Stimulated activated memory B cell treated with anti-CD40 and anti-IgM and Interleukin-4, amounts not matched to agents 10 μg/mL and 1 μg/mL and 100 μg/mL, for 72 hours (primary cell): ENCODE data around the gene SFXN5.

Source experiments
- ATAC-seq: fragments of 150-1000 bp; cut with Tn5 transposase; 2 replicates; pipeline ENCODE4 v1.10.0; 2021
- H3K27ac Mint-ChIP-seq: one replicate; pipeline ENCODE4 v1.8.0; 2022; ENCODE audit warnings: mild to moderate bottlenecking, mixed read lengths
- H3K27me3 Mint-ChIP-seq: one replicate; pipeline ENCODE4 v1.8.0; 2022; ENCODE audit warnings: mixed read lengths
- H3K36me3 Mint-ChIP-seq: one replicate; pipeline ENCODE4 v1.8.0; 2022; ENCODE audit warnings: mixed read lengths
- H3K4me1 Mint-ChIP-seq: one replicate; pipeline ENCODE4 v1.8.0; 2022; ENCODE audit warnings: mixed read lengths
- H3K4me3 Mint-ChIP-seq: one replicate; pipeline ENCODE4 v1.8.0; 2022; ENCODE audit warnings: mild to moderate bottlenecking, moderate library complexity, mixed read lengths
- H3K9me3 Mint-ChIP-seq: one replicate; pipeline ENCODE4 v1.8.0; 2022; ENCODE audit warnings: mixed read lengths

SFXN5 gene

GRCh38 chr2:72926368-72926767 lies 145.1 kb downstream of the SFXN5 start:
- Mint-ChIP-seq H3K4me1 (peaks cover 6% of the 10 kb centered on the region), H3K4me3 (no peak overlapping the region), H3K27ac (no peak overlapping the region), H3K9me3 (no peaks in the 10 kb centered on the region), H3K27me3 (peaks cover 42% of the 10 kb centered on the region), H3K36me3 (no peaks in the 10 kb centered on the region)
- no peak for ATAC-seq

DNA sequence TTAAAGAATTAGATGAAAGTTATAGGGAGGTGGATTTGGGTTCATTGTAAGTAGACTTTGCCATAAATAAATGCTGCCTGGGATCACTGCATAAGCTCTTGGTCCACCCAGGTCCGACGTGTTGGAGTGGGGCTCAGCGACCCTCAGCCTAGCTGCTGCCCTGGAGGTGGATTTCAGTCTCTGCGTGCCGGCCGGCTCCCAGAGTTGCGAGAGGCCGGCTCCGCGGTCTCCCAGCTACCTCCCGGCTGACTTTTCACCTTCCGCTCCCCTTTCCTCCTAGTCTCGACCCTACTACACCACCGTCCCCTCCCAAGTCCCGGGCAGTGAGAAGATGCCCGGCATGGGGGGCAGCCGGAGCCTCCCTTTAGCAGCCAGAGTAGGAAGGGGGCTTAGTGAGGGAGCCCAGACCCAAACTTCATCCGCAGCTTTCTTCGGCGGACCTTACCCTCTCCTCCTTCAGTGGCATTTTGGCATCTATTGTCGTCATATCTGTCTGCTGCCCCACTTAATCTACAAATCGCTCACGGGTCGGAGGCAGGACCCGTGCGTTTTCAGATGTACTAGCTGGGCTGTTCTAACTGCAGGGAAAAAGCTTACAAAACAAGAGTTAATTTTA lies 146.1 kb downstream of the SFXN5 start:
- H3K4me1 Mint-ChIP-seq, result peaks cover 6% of the 10 kb centered on the region
- no peaks in the 10 kb centered on the region for H3K36me3 Mint-ChIP-seq
- no peak overlapping the region for H3K27ac Mint-ChIP-seq

DNA sequence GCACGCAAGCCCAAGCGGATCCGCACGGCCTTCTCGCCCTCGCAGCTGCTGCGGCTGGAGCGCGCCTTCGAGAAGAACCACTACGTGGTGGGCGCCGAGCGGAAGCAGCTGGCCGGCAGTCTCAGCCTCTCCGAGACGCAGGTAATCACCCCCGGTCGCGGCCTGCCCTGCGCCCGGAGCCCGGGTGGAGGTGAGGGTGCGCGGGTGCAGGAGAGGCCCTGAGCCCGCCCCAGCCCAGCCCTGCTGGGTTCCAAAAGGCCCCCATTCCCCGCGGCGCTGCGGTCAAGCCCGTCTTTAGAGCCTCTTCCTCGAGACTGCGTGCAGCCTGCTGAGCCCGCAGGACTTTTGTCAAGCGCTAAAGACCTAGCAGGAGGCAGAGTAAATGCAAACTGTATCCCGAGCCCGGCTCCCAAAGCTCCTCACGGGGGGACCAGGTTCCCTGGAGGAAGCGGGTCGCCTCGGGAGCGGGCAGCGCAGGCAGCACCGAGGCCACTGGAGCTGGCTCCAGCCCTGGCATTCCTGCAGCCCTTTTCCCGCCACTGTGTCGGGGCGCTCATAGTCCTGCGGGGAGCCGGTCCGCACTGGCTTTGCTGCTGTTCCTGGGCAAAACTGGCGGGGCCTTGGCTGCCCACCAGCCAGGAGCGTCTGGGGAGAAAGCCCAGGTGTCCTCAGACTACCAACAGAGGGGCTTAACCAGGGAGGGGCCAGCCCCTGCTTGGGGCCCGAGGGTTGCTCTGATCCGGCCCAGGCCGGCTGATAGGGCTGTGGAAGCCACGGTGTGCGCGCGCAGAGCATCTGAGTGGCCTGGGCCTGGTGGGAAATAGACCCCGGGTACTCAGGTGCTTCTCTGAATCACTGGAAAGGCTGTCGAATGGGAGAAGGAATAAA lies 146.9 kb downstream of the SFXN5 start:
- no peaks in the 10 kb centered on the region for H3K36me3 Mint-ChIP-seq
- no peak overlapping the region for H3K4me3 Mint-ChIP-seq
- peak; percentile 40 for ATAC-seq
- peaks cover 60% of the 10 kb centered on the region for H3K27me3 Mint-ChIP-seq
- H3K4me1 Mint-ChIP-seq, result peaks cover 6% of the 10 kb centered on the region
- no peaks in the 10 kb centered on the region for H3K9me3 Mint-ChIP-seq
- H3K27ac Mint-ChIP-seq, result no peak overlapping the region

More for the DNA sequence above, 146.1 kb downstream of the SFXN5 start:
- Mint-ChIP-seq H3K9me3 (no peaks in the 10 kb centered on the region), H3K4me3 (no peak overlapping the region), H3K27me3 (peaks cover 52% of the 10 kb centered on the region)
- ATAC-seq, result no peak

- ATAC-seq, result peak; percentile 46
- peaks cover 67% of the 10 kb centered on the region for H3K27me3 Mint-ChIP-seq
- H3K4me3 Mint-ChIP-seq, result no peak overlapping the region
- no peaks in the 10 kb centered on the region for H3K36me3 Mint-ChIP-seq
- H3K27ac Mint-ChIP-seq, result no peak overlapping the region
- H3K4me1 Mint-ChIP-seq, result peaks cover 6% of the 10 kb centered on the region
- H3K9me3 Mint-ChIP-seq, result no peaks in the 10 kb centered on the region
These were observed 147.6 kb downstream of the SFXN5 start for GRCh38 chr2:72923833-72924352.

DNA sequence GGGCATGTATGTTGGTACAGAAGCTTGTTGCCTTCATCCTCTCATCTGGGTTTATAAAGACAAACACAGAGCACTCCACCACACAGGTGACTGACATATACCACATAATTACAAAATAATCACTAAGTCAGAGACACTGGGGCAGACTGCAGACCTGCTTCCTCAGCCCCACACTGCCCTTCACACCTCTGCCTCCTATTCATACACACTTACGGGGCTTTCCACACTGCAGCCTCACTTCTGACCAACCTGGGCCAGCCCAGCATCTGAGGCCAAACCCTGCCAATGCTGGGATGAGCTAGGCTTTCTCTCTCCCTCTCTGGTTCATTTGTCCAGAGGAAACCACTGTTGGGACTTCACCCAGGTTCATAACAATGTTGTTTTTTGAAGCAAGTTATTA lies 149.7 kb downstream of the SFXN5 start:
- peaks cover 15% of the 10 kb centered on the region for H3K4me1 Mint-ChIP-seq
- peaks cover 79% of the 10 kb centered on the region for H3K27me3 Mint-ChIP-seq
- ATAC-seq, result no peak
- no peaks in the 10 kb centered on the region for H3K36me3 Mint-ChIP-seq
- H3K27ac Mint-ChIP-seq, result no peak overlapping the region
- no peaks in the 10 kb centered on the region for H3K9me3 Mint-ChIP-seq
- H3K4me3 Mint-ChIP-seq, result no peak overlapping the region

DNA sequence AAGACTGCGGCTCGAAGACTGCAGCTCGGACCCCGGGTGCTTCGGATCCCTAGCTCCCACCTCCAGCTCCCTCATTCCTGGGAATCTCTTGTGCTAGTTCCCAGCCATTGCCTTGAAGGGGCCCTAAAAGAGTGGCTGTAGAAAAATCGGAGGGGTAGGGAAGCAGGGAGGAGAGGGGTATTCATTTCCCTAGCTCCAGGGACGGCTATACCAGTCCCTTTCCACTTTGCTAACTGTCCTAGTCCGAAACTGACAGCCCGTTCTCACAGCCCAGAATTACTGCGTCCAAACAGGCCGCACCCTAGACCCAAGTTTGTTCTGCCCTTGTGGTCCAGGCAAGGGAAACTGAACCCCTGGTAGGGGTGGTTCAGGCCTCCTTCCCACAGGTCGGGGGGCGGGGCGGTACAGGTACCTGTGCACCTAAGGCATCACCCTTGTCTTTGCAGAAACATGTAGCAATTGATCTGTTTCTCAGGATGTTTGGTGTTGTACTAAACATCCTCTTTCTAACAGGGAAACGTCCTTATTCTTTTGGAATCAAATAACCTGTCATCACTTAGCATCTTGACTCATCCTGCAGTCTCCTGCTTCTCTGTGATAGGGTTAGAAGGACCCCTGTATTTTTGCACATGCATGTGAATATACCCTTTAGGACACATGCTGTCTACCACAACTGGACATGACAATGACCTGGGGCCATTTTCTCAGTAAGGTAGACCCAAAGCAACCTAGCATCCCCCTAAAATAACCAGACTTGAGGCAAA lies 150.2 kb downstream of the SFXN5 start:
- Mint-ChIP-seq H3K4me3 (no peak overlapping the region), H3K4me1 (peaks cover 21% of the 10 kb centered on the region), H3K27me3 (peaks cover 84% of the 10 kb centered on the region), H3K36me3 (no peaks in the 10 kb centered on the region), H3K9me3 (no peaks in the 10 kb centered on the region), H3K27ac (no peak overlapping the region)
- ATAC-seq, result no peak

DNA sequence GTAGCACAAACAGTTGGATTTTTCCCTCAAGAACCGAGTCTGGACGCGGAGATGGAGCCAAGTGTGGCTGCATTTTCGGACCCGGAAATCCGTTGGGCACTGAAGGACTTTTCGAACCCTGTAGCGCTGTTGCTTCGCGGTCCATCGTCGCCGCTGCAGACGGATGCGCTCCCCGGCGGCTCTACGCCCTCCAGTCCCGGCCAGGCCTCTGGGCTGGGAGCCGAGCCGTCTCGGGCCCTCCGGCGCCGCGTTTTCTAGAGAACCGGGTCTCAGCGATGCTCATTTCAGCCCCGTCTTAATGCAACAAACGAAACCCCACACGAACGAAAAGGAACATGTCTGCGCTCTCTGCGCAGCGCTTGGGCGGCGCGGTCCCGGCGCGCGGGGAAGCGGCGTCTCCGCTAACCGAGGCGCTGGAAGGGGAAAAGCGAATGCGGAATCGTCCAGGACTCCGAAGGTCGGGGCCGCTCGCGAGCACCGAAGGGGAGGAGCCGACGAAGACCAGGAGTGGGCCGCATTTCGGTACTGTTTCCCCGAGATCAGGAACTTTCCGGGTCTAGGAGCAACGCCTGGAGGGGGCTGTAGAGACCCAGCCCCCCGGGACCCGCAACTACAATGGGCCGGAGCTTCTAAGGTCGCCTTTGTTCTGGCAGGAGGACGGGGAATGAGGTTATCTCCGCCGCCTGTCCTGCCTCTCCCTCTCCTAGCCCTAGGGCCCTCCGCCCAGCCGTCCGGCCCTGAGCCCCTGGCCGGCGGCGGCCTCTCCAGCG lies 151.0 kb downstream of the SFXN5 start:
- Mint-ChIP-seq H3K27me3 (peaks cover 88% of the 10 kb centered on the region), H3K4me1 (peaks cover 27% of the 10 kb centered on the region), H3K36me3 (no peaks in the 10 kb centered on the region), H3K27ac (no peak overlapping the region), H3K9me3 (no peaks in the 10 kb centered on the region), H3K4me3 (peak overlapping the region; percentile 59)
- no peak for ATAC-seq

DNA sequence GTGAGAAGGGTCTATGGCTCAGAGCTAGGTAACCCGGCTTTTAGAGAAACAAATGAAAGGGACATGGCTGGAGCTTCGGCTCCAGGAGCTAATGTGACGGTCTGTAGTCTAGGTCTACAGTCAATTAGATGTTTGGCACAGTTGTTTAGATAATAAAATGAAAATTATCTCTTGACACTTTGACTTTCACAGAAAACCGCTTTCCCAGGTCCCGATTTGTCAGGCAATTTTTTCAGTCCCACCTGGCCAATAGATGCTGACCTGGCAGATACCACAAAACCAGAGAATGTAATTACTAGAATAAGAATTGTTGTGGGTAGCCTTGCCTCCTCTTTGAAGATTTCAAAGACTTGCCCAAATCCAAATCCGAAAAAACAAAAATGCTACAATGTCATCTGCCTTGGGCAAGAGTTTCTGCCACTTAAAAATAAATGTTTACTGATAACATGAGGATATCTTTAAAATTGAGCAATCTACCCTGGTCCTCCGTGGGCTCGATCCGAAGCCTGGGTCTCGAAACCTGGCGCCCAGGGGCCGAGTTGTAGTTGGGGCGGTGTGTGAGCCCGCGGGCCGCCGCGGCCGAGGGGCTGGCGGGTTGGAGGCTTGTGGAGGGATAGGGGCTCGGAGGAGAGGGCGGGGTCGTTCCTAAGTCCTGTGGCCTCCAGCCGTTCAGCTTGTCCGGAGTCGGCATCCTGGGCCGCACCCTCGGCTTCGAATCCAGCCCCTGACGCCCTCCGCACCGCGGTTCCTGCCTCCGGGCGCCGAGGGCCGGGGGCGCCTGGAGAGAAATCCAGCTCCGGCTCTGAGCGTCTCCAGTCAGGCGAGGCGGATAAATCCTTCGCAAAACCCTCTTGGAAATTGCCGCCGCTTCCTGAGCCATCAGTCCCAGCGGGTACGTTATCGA lies 151.8 kb downstream of the SFXN5 start:
- no peaks in the 10 kb centered on the region for H3K36me3 Mint-ChIP-seq
- H3K27ac Mint-ChIP-seq, result no peak overlapping the region
- peaks cover 88% of the 10 kb centered on the region for H3K27me3 Mint-ChIP-seq
- H3K4me1 Mint-ChIP-seq, result peaks cover 35% of the 10 kb centered on the region
- H3K4me3 Mint-ChIP-seq, result peak overlapping the region; percentile 59
- no peaks in the 10 kb centered on the region for H3K9me3 Mint-ChIP-seq
- no peak for ATAC-seq

- Mint-ChIP-seq H3K27me3 (peaks cover 91% of the 10 kb centered on the region), H3K4me3 (no peak overlapping the region)
- ATAC-seq, result no peak
These were observed 153.5 kb downstream of the SFXN5 start for GRCh38 chr2:72917877-72918553.

DNA sequence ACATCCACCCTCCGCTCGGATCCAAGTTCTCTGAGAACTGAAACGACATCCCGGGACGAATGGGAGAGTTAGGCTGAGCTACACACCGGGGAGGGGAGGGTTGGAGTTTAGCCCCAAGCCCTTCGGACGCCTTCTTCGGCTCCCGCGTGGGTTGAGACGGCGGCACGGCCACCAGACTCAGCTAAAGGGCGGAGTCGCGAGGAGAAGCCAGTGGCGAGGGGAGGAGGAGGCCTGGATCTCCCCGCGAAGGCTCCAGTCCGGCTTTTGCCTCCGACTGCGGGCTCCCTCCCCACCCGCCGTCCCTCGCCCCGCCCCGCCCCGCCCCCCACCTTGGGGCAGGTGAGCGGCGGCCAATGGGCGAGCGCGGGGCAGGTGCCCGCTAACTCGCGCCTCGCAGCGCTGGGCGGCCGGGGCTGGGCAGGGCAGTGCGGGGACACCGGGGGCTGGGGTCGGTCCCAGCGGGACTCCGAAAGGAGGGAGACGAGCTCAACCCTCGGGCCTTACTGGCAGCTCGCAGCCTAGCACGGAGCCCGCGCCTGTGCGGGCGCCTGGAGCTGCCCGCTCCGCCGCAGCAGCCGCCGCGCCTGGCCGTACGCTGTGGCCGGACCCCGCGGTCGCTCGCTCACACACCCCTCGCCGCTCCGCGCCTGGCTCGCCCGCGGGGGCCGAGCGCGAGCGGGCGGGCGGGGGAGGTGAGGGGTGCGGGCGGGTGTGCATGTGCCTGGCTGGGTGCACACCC lies 154.2 kb downstream of the SFXN5 start, which contains the start of gene EMX1:
Gene EMX1, plus strand, starts transcription at position 382 of the 739 bp plus-strand sequence. Its CDS starts 334 bp downstream, at position 716.
- H3K27ac Mint-ChIP-seq, result peak within 1 kb of the TSS; percentile 84
- peak; percentile 67 for ATAC-seq
- peaks cover 88% of the 10 kb centered on the region for H3K27me3 Mint-ChIP-seq
- no peaks in the 10 kb centered on the region for H3K36me3 Mint-ChIP-seq
- H3K4me1 Mint-ChIP-seq, result peaks cover 36% of the 10 kb centered on the region
- H3K4me3 Mint-ChIP-seq, result peak within 1 kb of the TSS; percentile 79
- H3K9me3 Mint-ChIP-seq, result no peaks in the 10 kb centered on the region

More at GRCh38 chr2:72917877-72918553, 153.5 kb downstream of the SFXN5 start:
- no peaks in the 10 kb centered on the region for H3K36me3 Mint-ChIP-seq
- no peaks in the 10 kb centered on the region for H3K9me3 Mint-ChIP-seq
- no peak overlapping the region for H3K27ac Mint-ChIP-seq
- peaks cover 36% of the 10 kb centered on the region for H3K4me1 Mint-ChIP-seq

- Mint-ChIP-seq H3K27ac (peak overlapping the region; percentile 84), H3K4me3 (peak overlapping the region; percentile 79), H3K36me3 (no peaks in the 10 kb centered on the region), H3K9me3 (no peaks in the 10 kb centered on the region), H3K27me3 (peaks cover 88% of the 10 kb centered on the region), H3K4me1 (peaks cover 36% of the 10 kb centered on the region)
- peak; percentile 13 for ATAC-seq
These were observed 154.8 kb downstream of the SFXN5 start for GRCh38 chr2:72916743-72917137.

- peak; percentile 70 for ATAC-seq
- Mint-ChIP-seq H3K27ac (peak overlapping the region; percentile 84), H3K9me3 (no peaks in the 10 kb centered on the region), H3K36me3 (no peaks in the 10 kb centered on the region), H3K4me3 (peak overlapping the region; percentile 79), H3K27me3 (peaks cover 88% of the 10 kb centered on the region), H3K4me1 (peaks cover 36% of the 10 kb centered on the region)
These were observed 155.4 kb downstream of the SFXN5 start for GRCh38 chr2:72915907-72916742.
